Mucosa of stomach (tissue), 1 donor: Measurements from ENCODE around the gene MINDY4B.

ENCODE experiments used
- H3K27me3 ChIP-seq: one replicate; pipeline ENCODE4 v1.7.0; 2013; ENCODE audit warnings: mild to moderate bottlenecking, low read length; ENCODE audit not compliant: control insufficient read depth, insufficient read depth
- H3K36me3 ChIP-seq: one replicate; pipeline ENCODE4 v1.7.0; 2013; ENCODE audit warnings: low read length; ENCODE audit not compliant: control insufficient read depth, insufficient read depth
- H3K4me1 ChIP-seq: one replicate; pipeline ENCODE4 v1.7.0; 2013; ENCODE audit warnings: mild to moderate bottlenecking, low read length; ENCODE audit not compliant: control insufficient read depth, insufficient read depth
- H3K4me3 ChIP-seq: one replicate; pipeline ENCODE4 v1.7.0; 2013; ENCODE audit warnings: low read length
- H3K9ac ChIP-seq: one replicate; pipeline ENCODE4 v1.7.0; 2013; ENCODE audit warnings: mild to moderate bottlenecking, low read length, moderate library complexity
- H3K9me3 ChIP-seq: one replicate; pipeline ENCODE4 v1.7.0; 2013; ENCODE audit warnings: mild to moderate bottlenecking, low read length, moderate library complexity; ENCODE audit not compliant: control insufficient read depth
- donor health status: Pancreatic carcinoma.

Gene MINDY4B

DNA sequence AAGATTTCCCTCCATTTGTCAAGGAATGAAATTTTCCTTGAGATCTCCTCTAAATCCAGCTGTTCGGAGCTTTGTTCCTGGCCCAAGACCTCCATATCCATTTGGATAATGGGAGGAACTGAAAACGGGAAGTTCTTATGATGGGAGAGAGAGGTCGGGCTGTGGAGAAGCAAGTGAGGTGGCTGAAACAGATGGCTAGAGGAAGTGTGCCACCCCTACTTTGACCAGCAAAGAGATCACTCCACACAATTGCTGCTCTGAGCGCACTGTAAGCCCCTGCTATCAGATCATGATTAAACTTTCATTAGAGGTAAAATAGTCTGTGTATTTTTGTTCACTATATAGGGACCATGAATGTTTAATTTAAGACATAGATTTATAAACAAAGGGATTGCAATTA is at the start of gene MINDY4B:
Gene MINDY4B, minus strand, starts transcription at position 101 of the 400 bp plus-strand sequence. Its CDS starts 0 bp downstream, at position 101.
- Histone ChIP-seq H3K4me1 (no peaks in the 10 kb centered on the region), H3K36me3 (no peaks in the 10 kb centered on the region), H3K4me3 (no peak within 1 kb of the TSS), H3K9ac (no peak within 1 kb of the TSS), H3K9me3 (no peaks in the 10 kb centered on the region), H3K27me3 (no peaks in the 10 kb centered on the region)

GRCh38 chr3:150951923-150952322 is 46.7 kb upstream of the MINDY4B start:
- no peak overlapping the region for H3K9ac ChIP-seq

DNA sequence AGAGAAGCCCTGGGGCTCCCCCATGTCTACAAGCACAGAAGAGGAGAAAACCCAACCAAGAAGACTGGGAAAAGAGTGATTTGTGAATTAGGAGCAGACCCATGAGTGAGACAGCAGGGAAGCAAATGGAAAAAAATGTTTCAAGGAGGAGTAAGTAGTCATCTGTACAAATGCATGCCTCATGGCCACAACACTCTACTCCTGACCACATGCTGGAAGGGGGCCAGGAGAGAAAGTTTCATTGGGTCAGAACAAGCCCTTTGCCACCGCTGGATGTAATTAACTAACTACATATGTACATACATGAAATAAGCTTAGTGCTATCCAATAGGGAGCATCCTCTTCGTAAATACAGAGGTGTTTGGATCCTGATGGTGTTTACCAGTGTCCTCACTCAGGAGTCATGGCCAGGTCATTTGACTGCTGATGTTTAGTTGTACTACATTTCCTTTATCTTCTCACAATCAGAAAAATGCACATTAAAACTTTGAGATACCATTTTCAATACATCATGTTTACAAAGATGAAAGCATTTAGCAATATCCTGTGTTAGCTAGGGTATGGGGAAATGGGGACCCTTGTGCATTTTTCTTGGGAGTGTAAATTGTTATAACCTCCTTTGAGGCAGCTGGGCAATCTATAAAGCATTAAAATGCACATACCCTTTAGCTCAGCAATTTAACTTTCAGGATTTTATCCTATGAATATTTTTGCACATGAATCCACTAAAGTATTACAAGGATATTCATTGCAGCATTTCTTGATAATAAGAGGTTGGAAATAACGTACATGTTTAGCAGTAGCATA is 40.2 kb upstream of the MINDY4B start:
- Histone ChIP-seq H3K4me3 (no peak overlapping the region), H3K36me3 (no peaks in the 10 kb centered on the region), H3K4me1 (no peaks in the 10 kb centered on the region), H3K9me3 (no peaks in the 10 kb centered on the region), H3K9ac (no peak overlapping the region), H3K27me3 (no peaks in the 10 kb centered on the region)

More at GRCh38 chr3:150951923-150952322, 46.7 kb upstream of the MINDY4B start:
- Histone ChIP-seq H3K4me3 (no peak overlapping the region), H3K4me1 (no peaks in the 10 kb centered on the region), H3K36me3 (no peaks in the 10 kb centered on the region), H3K9me3 (no peaks in the 10 kb centered on the region), H3K27me3 (no peaks in the 10 kb centered on the region)

DNA sequence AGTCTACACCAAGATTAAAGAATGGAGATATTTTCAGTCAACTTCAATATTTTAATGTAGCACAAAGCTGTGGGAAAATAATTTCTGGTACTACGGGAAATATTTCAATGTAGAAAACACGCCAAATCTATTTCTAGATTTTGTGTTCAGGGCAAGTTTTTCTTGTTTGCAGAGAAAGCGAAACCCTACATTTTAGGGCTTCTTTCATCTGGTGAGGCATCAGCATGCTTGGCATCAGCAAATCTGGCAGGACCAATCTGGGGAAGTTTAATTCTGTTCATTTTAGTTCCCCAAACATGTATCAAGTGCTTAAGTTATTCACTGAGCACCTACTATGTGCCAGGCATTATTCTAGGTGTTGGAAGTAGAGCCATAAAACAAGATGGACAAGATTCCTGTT is 37.0 kb upstream of the MINDY4B start:
- H3K27me3 ChIP-seq: no peaks in the 10 kb centered on the region
- no peaks in the 10 kb centered on the region for H3K4me1 ChIP-seq
- no peaks in the 10 kb centered on the region for H3K36me3 ChIP-seq
- H3K9me3 ChIP-seq: no peaks in the 10 kb centered on the region
- no peak overlapping the region for H3K9ac ChIP-seq
- H3K4me3 ChIP-seq: no peak overlapping the region

- Histone ChIP-seq H3K9ac (no peak overlapping the region), H3K36me3 (no peaks in the 10 kb centered on the region), H3K4me1 (no peaks in the 10 kb centered on the region), H3K27me3 (no peaks in the 10 kb centered on the region), H3K9me3 (no peaks in the 10 kb centered on the region), H3K4me3 (no peak overlapping the region)
Measured at GRCh38 chr3:150936693-150937092, 31.5 kb upstream of the MINDY4B start.

- Histone ChIP-seq H3K9ac (no peak overlapping the region), H3K36me3 (no peaks in the 10 kb centered on the region), H3K27me3 (no peaks in the 10 kb centered on the region), H3K4me1 (no peaks in the 10 kb centered on the region), H3K4me3 (no peak overlapping the region), H3K9me3 (no peaks in the 10 kb centered on the region)
Measured at GRCh38 chr3:150933473-150933995, 28.3 kb upstream of the MINDY4B start.

DNA sequence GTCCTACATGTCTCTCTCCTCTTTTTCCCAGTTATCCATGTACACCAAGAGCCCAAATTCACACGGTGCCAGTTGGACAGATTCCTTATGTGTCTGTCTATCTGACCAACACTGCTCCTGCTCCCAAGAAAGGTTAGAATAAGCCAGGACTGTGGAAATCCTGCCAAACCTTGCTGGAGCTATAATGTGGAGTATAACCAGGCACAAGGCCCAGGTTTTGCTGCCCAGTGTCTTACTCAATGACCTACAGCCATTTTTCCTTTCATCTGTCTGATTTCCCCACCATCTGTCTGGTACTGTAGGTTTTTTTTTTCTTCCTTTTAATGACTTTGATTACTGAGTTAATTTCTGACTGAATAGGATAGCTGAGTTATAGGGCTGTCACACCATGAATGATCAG is 26.5 kb upstream of the MINDY4B start:
- Histone ChIP-seq H3K4me3 (no peak overlapping the region), H3K36me3 (no peaks in the 10 kb centered on the region), H3K27me3 (no peaks in the 10 kb centered on the region), H3K9me3 (no peaks in the 10 kb centered on the region), H3K9ac (no peak overlapping the region), H3K4me1 (no peaks in the 10 kb centered on the region)

DNA sequence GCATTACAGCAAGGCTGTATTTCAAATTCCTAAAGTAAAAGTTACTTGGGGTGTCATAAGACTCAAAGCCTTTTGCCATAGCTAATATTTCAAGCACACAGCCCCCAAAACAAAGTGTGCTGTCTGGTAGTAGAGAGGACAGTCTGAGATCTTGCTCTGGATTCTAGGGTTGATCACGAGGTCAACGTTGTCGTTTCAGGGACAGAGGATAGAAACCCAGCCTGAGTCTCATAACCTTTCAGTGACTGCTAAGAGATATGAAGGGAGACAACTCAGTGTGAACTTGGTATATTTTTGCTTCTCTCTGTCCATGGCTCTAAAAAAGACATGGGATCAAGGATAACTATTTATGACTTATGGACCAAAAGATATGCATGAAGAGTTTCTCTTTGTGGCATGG is 25.6 kb upstream of the MINDY4B start:
- Histone ChIP-seq H3K27me3 (peaks cover 5% of the 10 kb centered on the region), H3K36me3 (no peaks in the 10 kb centered on the region), H3K4me3 (no peak overlapping the region), H3K4me1 (no peaks in the 10 kb centered on the region), H3K9me3 (no peaks in the 10 kb centered on the region), H3K9ac (no peak overlapping the region)

- no peaks in the 10 kb centered on the region for H3K36me3 ChIP-seq
- H3K27me3 ChIP-seq: peaks cover 7% of the 10 kb centered on the region
- no peaks in the 10 kb centered on the region for H3K9me3 ChIP-seq
- no peaks in the 10 kb centered on the region for H3K4me1 ChIP-seq
- no peak overlapping the region for H3K4me3 ChIP-seq
- H3K9ac ChIP-seq: no peak overlapping the region
Measured at GRCh38 chr3:150928234-150928633, 23.0 kb upstream of the MINDY4B start.

DNA sequence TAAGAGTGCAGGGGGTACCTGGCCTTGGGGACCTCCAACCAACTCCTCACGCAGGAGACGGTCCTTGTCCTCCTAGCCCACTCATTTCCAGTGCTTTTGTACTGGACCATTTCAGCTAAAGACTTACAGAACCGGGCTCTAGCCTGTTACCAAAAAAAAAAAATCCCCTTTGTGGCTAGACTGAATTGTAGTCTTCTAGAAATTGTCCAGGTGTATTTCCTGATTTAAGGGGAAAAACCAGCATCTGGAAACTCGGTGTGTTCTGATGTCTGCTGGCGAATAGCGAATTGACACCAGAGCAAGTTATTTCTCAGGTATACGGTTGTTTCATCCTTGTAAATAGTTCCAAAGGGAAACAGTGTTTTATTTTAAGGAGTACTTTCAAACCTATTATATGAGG is 21.1 kb upstream of the MINDY4B start:
- Histone ChIP-seq H3K4me3 (no peak overlapping the region), H3K9ac (no peak overlapping the region), H3K4me1 (no peaks in the 10 kb centered on the region), H3K27me3 (peaks cover 7% of the 10 kb centered on the region), H3K36me3 (no peaks in the 10 kb centered on the region), H3K9me3 (no peaks in the 10 kb centered on the region)

GRCh38 chr3:150925751-150926201 is 20.5 kb upstream of the MINDY4B start:
- no peaks in the 10 kb centered on the region for H3K9me3 ChIP-seq
- no peaks in the 10 kb centered on the region for H3K36me3 ChIP-seq
- H3K9ac ChIP-seq: no peak overlapping the region
- no peak overlapping the region for H3K4me3 ChIP-seq
- no peaks in the 10 kb centered on the region for H3K4me1 ChIP-seq
- H3K27me3 ChIP-seq: peaks cover 7% of the 10 kb centered on the region

DNA sequence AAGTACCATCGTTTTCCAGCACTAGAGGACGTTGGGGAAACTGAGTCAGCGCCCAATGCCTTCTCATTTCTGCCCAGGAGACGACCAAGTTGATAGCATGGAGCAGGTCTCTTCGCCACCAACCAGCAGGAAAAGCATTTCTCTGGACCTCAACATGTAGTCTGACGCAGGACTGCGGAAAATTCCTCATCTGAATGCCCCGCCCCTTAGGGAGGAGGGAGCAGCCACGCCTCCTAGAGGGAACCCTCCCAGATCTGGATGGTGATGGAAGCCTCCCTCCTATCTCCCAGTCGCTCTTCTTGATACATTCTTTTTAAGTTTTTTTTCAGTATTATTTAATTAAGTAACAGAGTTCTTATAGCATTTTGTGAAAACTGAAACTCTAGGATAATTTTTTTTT is 17.4 kb upstream of the MINDY4B start:
- Histone ChIP-seq H3K36me3 (no peaks in the 10 kb centered on the region), H3K9me3 (no peaks in the 10 kb centered on the region), H3K27me3 (peaks cover 7% of the 10 kb centered on the region), H3K4me3 (no peak overlapping the region), H3K9ac (no peak overlapping the region), H3K4me1 (no peaks in the 10 kb centered on the region)
